Measurements from ENCODE around the gene ACSS1.

ACSS1 gene

GRCh38 chr20:25018841-25019240 lies 39.1 kb downstream of the ACSS1 start:
- H3K9me2 ChIP-seq (replicated peaks; ENCODE audit: control insufficient read depth, low read length): no peaks in the 10 kb centered on the region
- no peaks in the 10 kb centered on the region for H3K36me3 ChIP-seq (ENCODE audit: control insufficient read depth, low read length)
- no peak overlapping the region for H3K4me2 ChIP-seq (ENCODE audit: low read length)
- no peak overlapping the region for H3K4me3 ChIP-seq (ENCODE audit: low read length)
- no peaks in the 10 kb centered on the region for H4K20me1 ChIP-seq (ENCODE audit: control insufficient read depth, insufficient read depth, low read depth, low read length)
- H3K79me2 ChIP-seq (ENCODE audit: control insufficient read depth, low read length): no peaks in the 10 kb centered on the region
- H3K4me1 ChIP-seq (ENCODE audit: control insufficient read depth, low read length): no peaks in the 10 kb centered on the region
- H3F3A ChIP-seq (ENCODE audit: control insufficient read depth, insufficient read depth): no peaks in the 10 kb centered on the region
- no peaks in the 10 kb centered on the region for H3K27me3 ChIP-seq (ENCODE audit: control insufficient read depth, low read length)
- no peak overlapping the region for H3K27ac ChIP-seq (ENCODE audit: low read depth, low read length)
- TF ChIP-seq, protein P1, sequence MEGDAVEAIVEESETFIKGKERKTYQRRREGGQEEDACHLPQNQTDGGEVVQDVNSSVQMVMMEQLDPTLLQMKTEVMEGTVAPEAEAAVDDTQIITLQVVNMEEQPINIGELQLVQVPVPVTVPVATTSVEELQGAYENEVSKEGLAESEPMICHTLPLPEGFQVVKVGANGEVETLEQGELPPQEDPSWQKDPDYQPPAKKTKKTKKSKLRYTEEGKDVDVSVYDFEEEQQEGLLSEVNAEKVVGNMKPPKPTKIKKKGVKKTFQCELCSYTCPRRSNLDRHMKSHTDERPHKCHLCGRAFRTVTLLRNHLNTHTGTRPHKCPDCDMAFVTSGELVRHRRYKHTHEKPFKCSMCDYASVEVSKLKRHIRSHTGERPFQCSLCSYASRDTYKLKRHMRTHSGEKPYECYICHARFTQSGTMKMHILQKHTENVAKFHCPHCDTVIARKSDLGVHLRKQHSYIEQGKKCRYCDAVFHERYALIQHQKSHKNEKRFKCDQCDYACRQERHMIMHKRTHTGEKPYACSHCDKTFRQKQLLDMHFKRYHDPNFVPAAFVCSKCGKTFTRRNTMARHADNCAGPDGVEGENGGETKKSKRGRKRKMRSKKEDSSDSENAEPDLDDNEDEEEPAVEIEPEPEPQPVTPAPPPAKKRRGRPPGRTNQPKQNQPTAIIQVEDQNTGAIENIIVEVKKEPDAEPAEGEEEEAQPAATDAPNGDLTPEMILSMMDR (IDR thresholded peaks at IDR 0.05; ENCODE audit: low read depth, low read length, poor library complexity, severe bottlenecking): no peak
- no peak for TF ChIP-seq EZH2phosphoT487 (IDR thresholded peaks at IDR 0.05; ENCODE audit: borderline replicate concordance, low read length)
- H3K9me3 ChIP-seq (ENCODE audit: control insufficient read depth, insufficient read depth, low read length): no peaks in the 10 kb centered on the region

DNA sequence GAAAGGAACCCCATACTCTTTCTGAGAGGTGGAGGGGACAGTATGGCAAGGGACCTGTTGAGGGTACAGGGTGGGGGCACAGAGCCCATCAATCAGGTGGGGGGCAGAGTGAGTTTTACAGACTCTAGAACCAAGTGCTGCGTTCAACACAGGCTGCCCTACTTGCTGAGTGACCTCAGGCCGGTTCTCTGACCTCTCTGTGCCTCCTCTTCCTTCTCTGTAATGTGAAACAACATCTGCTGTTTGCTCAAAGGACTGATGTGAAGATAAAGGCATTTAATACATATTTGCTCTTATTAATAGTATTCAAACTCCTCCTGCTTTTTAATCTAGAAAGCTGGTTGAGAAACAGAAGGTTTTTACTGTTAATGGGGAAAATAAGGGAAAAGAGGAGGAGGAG lies 39.5 kb downstream of the ACSS1 start:
- no peaks in the 10 kb centered on the region for H4K20me1 ChIP-seq (ENCODE audit: control insufficient read depth, insufficient read depth, low read depth, low read length)
- no peaks in the 10 kb centered on the region for H3K27me3 ChIP-seq (ENCODE audit: control insufficient read depth, low read length)
- H3K79me2 ChIP-seq (ENCODE audit: control insufficient read depth, low read length): no peaks in the 10 kb centered on the region
- no peaks in the 10 kb centered on the region for H3K36me3 ChIP-seq (ENCODE audit: control insufficient read depth, low read length)
- H3K4me2 ChIP-seq (ENCODE audit: low read length): no peak overlapping the region
- H3K27ac ChIP-seq (ENCODE audit: low read depth, low read length): no peak overlapping the region
- no peak overlapping the region for H3K4me3 ChIP-seq (ENCODE audit: low read length)
- H3K9me3 ChIP-seq (ENCODE audit: control insufficient read depth, insufficient read depth, low read length): no peaks in the 10 kb centered on the region
- H3K9me2 ChIP-seq (replicated peaks; ENCODE audit: control insufficient read depth, low read length): no peaks in the 10 kb centered on the region
- no peaks in the 10 kb centered on the region for H3F3A ChIP-seq (ENCODE audit: control insufficient read depth, insufficient read depth)
- TF ChIP-seq EZH2phosphoT487 (IDR thresholded peaks at IDR 0.05; ENCODE audit: borderline replicate concordance, low read length): no peak
- TF ChIP-seq, protein P1 (IDR thresholded peaks at IDR 0.05; ENCODE audit: low read depth, low read length, poor library complexity, severe bottlenecking): no peak
- H3K4me1 ChIP-seq (ENCODE audit: control insufficient read depth, low read length): no peaks in the 10 kb centered on the region

DNA sequence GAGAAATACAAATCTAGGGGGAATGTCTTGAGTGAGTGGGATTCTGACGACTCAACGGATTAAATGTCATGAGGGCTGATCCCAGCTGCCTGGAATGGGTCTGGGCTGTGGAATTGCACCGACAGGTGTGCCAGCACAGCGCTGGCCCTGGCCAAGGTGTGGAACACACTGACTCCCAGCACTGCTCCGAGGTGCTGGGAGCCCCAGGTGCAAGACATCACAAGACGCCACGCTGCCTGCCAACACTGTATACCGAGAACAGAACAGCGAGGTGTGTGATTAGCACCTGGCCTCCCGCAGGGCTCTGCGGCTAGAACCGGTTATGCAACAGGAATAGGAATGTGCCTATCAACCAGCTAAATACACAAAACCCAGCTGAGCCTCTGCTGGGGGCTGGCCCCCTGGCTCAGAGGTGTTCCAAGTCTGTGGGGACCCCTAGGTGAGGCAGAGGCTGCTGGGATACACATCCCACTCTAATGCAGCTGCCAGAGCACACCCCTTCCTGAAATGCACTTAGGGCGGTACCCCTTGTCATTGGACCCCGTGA lies 40.6 kb downstream of the ACSS1 start:
- TF ChIP-seq EZH2phosphoT487 (IDR thresholded peaks at IDR 0.05; ENCODE audit: borderline replicate concordance, low read length): no peak
- TF ChIP-seq, protein P1 (IDR thresholded peaks at IDR 0.05; ENCODE audit: low read depth, low read length, poor library complexity, severe bottlenecking): no peak
- Histone ChIP-seq H3F3A (ENCODE audit: control insufficient read depth, insufficient read depth) (no peaks in the 10 kb centered on the region), H3K9me2 (replicated peaks; ENCODE audit: control insufficient read depth, low read length) (no peaks in the 10 kb centered on the region), H3K4me1 (ENCODE audit: control insufficient read depth, low read length) (no peaks in the 10 kb centered on the region), H3K79me2 (ENCODE audit: control insufficient read depth, low read length) (no peaks in the 10 kb centered on the region), H3K9me3 (ENCODE audit: control insufficient read depth, insufficient read depth, low read length) (no peaks in the 10 kb centered on the region), H4K20me1 (ENCODE audit: control insufficient read depth, insufficient read depth, low read depth, low read length) (no peaks in the 10 kb centered on the region), H3K4me2 (ENCODE audit: low read length) (no peak overlapping the region), H3K27ac (ENCODE audit: low read depth, low read length) (no peak overlapping the region), H3K36me3 (ENCODE audit: control insufficient read depth, low read length) (no peaks in the 10 kb centered on the region), H3K4me3 (ENCODE audit: low read length) (no peak overlapping the region), H3K27me3 (ENCODE audit: control insufficient read depth, low read length) (no peaks in the 10 kb centered on the region)

Measured in DOHH2 (cell line).